Endodermal cell (in vitro differentiated cells): ENCODE measurements around the gene CFAP221. TPM values are rescaled to one million over a fixed set of nuclear protein-coding genes. Genes with fewer than 3 reads are reported as not detected.
A peak's percentile ranks its signal among the peaks of the same experiment; 100 is the strongest.

ENCODE experiments used
- DNase-seq: peaks from one replicate; pipeline ENCODE4 v3.0.0-alpha.2; 2017
- H3K27ac ChIP-seq: 2 replicates; pipeline ENCODE4 v1.5.1; 2013; ENCODE audit warnings: mild to moderate bottlenecking, low read depth, low read length, moderate library complexity
- H3K27me3 ChIP-seq: 2 replicates; pipeline ENCODE4 v1.6.1; 2013; ENCODE audit warnings: mild to moderate bottlenecking, low read length, moderate library complexity; ENCODE audit not compliant: insufficient read depth, control insufficient read depth, poor library complexity, severe bottlenecking
- H3K36me3 ChIP-seq: 2 replicates; pipeline ENCODE4 v1.7.0; 2013; ENCODE audit warnings: mild to moderate bottlenecking, low read length, moderate library complexity; ENCODE audit not compliant: control insufficient read depth, insufficient read depth
- H3K4me1 ChIP-seq: one replicate; pipeline ENCODE4 v1.7.0; 2013; ENCODE audit warnings: low read length; ENCODE audit not compliant: control insufficient read depth, insufficient read depth
- H3K4me3 ChIP-seq: 2 replicates; pipeline ENCODE4 v1.5.1; 2013; ENCODE audit warnings: mild to moderate bottlenecking, low read length, moderate library complexity
- H3K9ac ChIP-seq: 2 replicates; pipeline ENCODE4 v1.6.1; 2013; ENCODE audit warnings: mild to moderate bottlenecking, low read length, moderate library complexity; ENCODE audit not compliant: poor library complexity, severe bottlenecking; ENCODE audit errors: extremely low read depth
- H3K9me3 ChIP-seq: 2 replicates; pipeline ENCODE4 v1.6.1; 2013; ENCODE audit warnings: mild to moderate bottlenecking, low read length, moderate library complexity; ENCODE audit not compliant: control insufficient read depth
- H3K27ac Mint-ChIP-seq: 2 replicates; pipeline ENCODE4 v1.8.0; 2020; ENCODE audit warnings: mixed read lengths
- H3K27me3 Mint-ChIP-seq: 2 replicates; pipeline ENCODE4 v1.8.0; 2021; ENCODE audit warnings: mild to moderate bottlenecking, mixed read lengths; ENCODE audit not compliant: insufficient read depth
- H3K36me3 Mint-ChIP-seq: 2 replicates; pipeline ENCODE4 v1.8.0; 2020; ENCODE audit warnings: low read depth, mixed read lengths
- H3K4me1 Mint-ChIP-seq: 2 replicates; pipeline ENCODE4 v1.8.0; 2020; ENCODE audit warnings: mixed read lengths
- H3K4me3 Mint-ChIP-seq: 2 replicates; pipeline ENCODE4 v1.8.0; 2020; ENCODE audit warnings: mild to moderate bottlenecking, moderate library complexity, mixed read lengths
- H3K9me3 Mint-ChIP-seq: 2 replicates; pipeline ENCODE4 v1.8.0; 2020; ENCODE audit warnings: mild to moderate bottlenecking, mixed read lengths
- CTCF ChIP-seq: fragments of 200-600 bp; sonication (generic); conservative IDR thresholded peaks from 2 replicates; pipeline ENCODE4 v1.5.0; 2021; ENCODE audit warnings: antibody characterized with exemption, mild to moderate bottlenecking
- WGBS, 2 experiments: methylation state at CpG; one replicate each; pipeline versions ENCODE4 v1.1.5 to v1.1.7; 2013; ENCODE audit warnings: missing lambda C conversion rate in 2 of 2, mixed read lengths in 1 of 2; ENCODE audit not compliant: insufficient coverage in 1 of 2, insufficient read length in 1 of 2; 5-methylcytosine and 5-hydroxymethylcytosine counted together
- total RNA-seq, 2 donors: library from RNA; stranded (reverse); fragmentation: NEBNext Ultra II Directional in 1 of 2; extraction: Animal tissue kit (Norgen Biotek cat#: 25700) in 1 of 2; gene quantifications; 2 replicates in 1 of 2; 3 replicates in 1 of 2; pipeline ENCODE4 v1.2.1, GENCODE V29; 2021

The CFAP221 gene
- total RNA-seq, 2 donors from 2014 or later: 10.0 to 18.0 TPM

- no peak for DNase-seq
- Histone ChIP-seq H3K4me1 (no peaks in the 10 kb centered on the region), H3K9me3 (no peaks in the 10 kb centered on the region), H3K27ac (no peak overlapping the region), H3K27me3 (no peaks in the 10 kb centered on the region), H3K36me3 (no peaks in the 10 kb centered on the region), H3K9ac (no peak overlapping the region), H3K4me3 (no peak overlapping the region)
- no peak overlapping the region for H3K4me3 Mint-ChIP-seq
- H3K36me3 Mint-ChIP-seq: no peaks in the 10 kb centered on the region
- TF ChIP-seq CTCF: peak; percentile 32
- no peaks in the 10 kb centered on the region for H3K27me3 Mint-ChIP-seq
- WGBS, 2 experiments: 73 to 89% methylated on average over 4 to 5 of the region's 5 CpGs
- H3K27ac Mint-ChIP-seq: no peak overlapping the region
- no peaks in the 10 kb centered on the region for H3K9me3 Mint-ChIP-seq
- H3K4me1 Mint-ChIP-seq: no peaks in the 10 kb centered on the region
Measured at GRCh38 chr2:119592436-119592835, 48.2 kb downstream of the CFAP221 start.

DNA sequence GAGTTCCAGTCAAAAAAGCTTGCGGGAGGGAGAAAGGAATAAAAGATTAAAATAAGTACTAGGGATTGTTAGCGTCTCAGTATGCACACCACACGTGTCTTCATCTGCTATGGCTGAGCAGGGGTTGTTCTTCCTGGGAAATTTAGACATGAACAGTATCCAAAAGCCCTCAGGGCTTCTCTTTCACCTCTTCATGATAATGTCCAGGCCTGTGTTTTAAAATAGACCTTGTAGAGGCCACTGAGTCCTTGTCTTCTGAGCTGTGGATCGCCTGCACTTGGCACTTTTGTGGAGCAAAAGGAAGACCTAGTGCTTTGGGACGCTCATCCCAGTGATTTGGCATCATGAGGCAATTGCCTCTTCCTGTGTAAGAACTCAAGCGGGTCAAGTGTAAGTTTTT is 52.4 kb downstream of the CFAP221 start:
- Mint-ChIP-seq H3K9me3 (no peaks in the 10 kb centered on the region), H3K4me3 (no peak overlapping the region), H3K4me1 (peaks cover 3% of the 10 kb centered on the region), H3K27me3 (no peaks in the 10 kb centered on the region), H3K36me3 (no peaks in the 10 kb centered on the region), H3K27ac (no peak overlapping the region)
- H3K27ac ChIP-seq: no peak overlapping the region
- 95 to 96% methylated on average over 3 to 6 of the region's 6 CpGs for WGBS, 2 experiments
- H3K4me1 ChIP-seq: no peaks in the 10 kb centered on the region
- DNase-seq: no peak
- H3K9ac ChIP-seq: no peak overlapping the region
- no peaks in the 10 kb centered on the region for H3K9me3 ChIP-seq
- no peaks in the 10 kb centered on the region for H3K27me3 ChIP-seq
- no peaks in the 10 kb centered on the region for H3K36me3 ChIP-seq
- no peak for TF ChIP-seq CTCF
- no peak overlapping the region for H3K4me3 ChIP-seq

- H3K4me1 ChIP-seq: no peaks in the 10 kb centered on the region
- no peaks in the 10 kb centered on the region for H3K27me3 ChIP-seq
- no peak for TF ChIP-seq CTCF
- Mint-ChIP-seq H3K27me3 (no peaks in the 10 kb centered on the region), H3K27ac (no peak overlapping the region), H3K9me3 (no peaks in the 10 kb centered on the region), H3K4me3 (no peak overlapping the region), H3K36me3 (no peaks in the 10 kb centered on the region), H3K4me1 (peaks cover 3% of the 10 kb centered on the region)
- no peak overlapping the region for H3K27ac ChIP-seq
- H3K9me3 ChIP-seq: no peaks in the 10 kb centered on the region
- no peak overlapping the region for H3K9ac ChIP-seq
- no peaks in the 10 kb centered on the region for H3K36me3 ChIP-seq
- 91 to 95% methylated on average over 5 of the region's 5 CpGs for WGBS, 2 experiments
- no peak for DNase-seq
- no peak overlapping the region for H3K4me3 ChIP-seq
Measured at GRCh38 chr2:119598596-119599263, 54.5 kb downstream of the CFAP221 start.
